AG09309 (cell line): ENCODE measurements around the gene TNFSF9.
"Not testable (repeated sequence)": the region's sequence is repeated elsewhere in the genome, so short reads cannot be mapped to it uniquely, and the experiment has no call there.

Experiments
- DNase-seq: peaks from one replicate; pipeline ENCODE4 v3.0.0-alpha.2; 2010; ENCODE audit warnings: low read depth
- H3K4me3 ChIP-seq: 2 replicates; pipeline ENCODE4 v1.5.1; 2011; ENCODE audit warnings: mild to moderate bottlenecking, low read depth, low read length, moderate library complexity; ENCODE audit not compliant: control insufficient read depth
- TF ChIP-seq, protein P1 (sequence below): IDR thresholded peaks from 2 replicates; pipeline ENCODE4 v1.5.1; 2011; ENCODE audit warnings: mild to moderate bottlenecking, low read depth, low read length, inconsistent platforms; ENCODE audit not compliant: insufficient read depth, control insufficient read depth; ENCODE audit errors: missing control alignments

The TNFSF9 gene

DNA sequence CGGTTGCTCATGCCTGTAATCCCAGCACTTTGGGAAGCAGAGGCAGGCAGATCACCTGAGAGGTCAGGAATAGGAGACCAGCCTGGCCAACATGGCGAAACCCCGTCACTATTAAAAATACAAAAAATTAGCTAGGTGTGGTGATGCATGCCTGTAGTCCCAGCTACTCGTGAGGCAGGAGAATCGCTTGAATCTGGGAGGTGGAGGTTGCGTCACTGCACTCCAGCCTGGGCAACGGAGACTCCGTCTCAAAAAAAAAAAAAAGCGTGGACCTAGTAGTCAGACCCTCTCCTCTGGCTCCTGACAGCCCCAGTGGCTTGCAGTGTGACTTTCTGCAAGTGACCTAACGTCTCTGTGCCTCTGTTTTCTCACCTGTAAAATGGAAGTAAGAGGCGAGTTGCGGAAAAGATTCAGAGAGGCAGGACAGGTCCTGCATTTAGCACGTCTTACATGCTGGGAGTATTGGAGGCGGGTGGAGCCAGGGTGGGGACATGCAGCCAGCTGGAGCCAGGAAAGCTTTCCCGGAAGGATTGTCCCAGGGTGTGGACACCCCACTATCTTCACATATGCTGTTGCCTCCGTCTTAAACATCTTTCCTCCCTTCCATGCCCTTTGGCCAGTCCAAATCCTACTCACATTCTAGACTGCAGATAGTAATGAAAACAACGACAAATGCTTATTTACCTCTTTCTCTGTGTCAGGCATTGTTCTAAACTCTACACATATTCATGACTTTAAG is 31.6 kb upstream of the TNFSF9 start:
- H3K4me3 ChIP-seq = no peak overlapping the region
- DNase-seq = no peak

GRCh38 chr19:6500837-6501739 is 29.7 kb upstream of the TNFSF9 start:
- no peak for DNase-seq
- no peak overlapping the region for H3K4me3 ChIP-seq
- TF ChIP-seq, protein P1, sequence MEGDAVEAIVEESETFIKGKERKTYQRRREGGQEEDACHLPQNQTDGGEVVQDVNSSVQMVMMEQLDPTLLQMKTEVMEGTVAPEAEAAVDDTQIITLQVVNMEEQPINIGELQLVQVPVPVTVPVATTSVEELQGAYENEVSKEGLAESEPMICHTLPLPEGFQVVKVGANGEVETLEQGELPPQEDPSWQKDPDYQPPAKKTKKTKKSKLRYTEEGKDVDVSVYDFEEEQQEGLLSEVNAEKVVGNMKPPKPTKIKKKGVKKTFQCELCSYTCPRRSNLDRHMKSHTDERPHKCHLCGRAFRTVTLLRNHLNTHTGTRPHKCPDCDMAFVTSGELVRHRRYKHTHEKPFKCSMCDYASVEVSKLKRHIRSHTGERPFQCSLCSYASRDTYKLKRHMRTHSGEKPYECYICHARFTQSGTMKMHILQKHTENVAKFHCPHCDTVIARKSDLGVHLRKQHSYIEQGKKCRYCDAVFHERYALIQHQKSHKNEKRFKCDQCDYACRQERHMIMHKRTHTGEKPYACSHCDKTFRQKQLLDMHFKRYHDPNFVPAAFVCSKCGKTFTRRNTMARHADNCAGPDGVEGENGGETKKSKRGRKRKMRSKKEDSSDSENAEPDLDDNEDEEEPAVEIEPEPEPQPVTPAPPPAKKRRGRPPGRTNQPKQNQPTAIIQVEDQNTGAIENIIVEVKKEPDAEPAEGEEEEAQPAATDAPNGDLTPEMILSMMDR = no peak

More for the DNA sequence above, 31.6 kb upstream of the TNFSF9 start:
- TF ChIP-seq, protein P1 = no peak

DNA sequence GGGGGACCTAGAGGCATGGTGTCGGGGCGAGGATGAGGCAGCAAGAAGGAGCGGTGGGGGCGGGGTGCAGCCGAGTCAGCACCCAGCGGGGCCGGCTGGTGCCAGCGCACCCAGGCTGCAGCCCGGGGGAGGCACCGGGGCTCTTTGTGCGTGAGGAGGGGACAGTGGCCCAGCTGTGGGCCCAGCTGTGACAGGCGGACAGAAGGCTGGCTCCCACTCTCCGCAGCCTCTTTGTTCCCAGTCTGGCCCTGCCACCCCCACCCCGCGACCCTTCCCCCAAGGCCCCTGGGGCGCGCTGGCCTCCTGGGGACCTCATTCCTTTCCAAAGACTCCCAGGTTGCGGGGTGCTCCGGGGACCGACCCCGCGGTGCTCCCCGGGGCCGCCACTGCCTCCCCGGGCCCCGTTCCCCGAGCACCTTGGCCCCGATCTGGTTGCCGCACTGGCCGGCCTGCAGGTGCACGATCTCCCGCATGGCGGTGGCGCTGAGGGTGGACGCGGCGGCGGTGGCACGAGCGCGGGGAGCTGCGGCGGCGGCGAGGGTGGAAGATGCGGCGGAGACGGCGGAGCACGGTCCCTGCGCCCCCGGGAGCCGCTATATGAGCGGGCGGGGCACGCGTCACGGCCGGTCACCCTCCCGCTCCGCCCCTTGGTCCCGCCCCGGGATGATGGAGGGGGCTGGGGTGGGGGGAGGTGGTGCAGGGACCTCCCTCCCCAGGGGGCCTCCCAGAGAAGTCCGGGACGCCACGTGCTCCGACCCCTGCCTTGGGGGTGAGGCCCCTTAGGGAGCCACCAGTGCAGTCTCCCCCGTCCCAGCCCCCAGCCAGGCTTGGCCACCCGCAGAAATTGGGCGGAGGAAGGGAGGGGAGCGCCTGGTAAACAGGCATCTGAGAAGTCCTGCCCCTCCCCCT is 28.8 kb upstream of the TNFSF9 start, which contains the start of gene TUBB4A:
Gene TUBB4A (minus strand): TSS at position 570 of the 909 bp plus-strand sequence. CDS start 97 bp downstream, at position 473.
- no peak within 1 kb of the TSS for H3K4me3 ChIP-seq
- DNase-seq = no peak
- TF ChIP-seq, protein P1 = no peak

GRCh38 chr19:6503407-6504201 is 27.2 kb upstream of the TNFSF9 start:
- H3K4me3 ChIP-seq = no peak overlapping the region
- DNase-seq = no peak
- TF ChIP-seq, protein P1 = no peak

GRCh38 chr19:6508028-6508771 is 22.6 kb upstream of the TNFSF9 start:
- DNase-seq, H3K4me3 ChIP-seq: not testable (repeated sequence)
